NB4 (cell line): ENCODE measurements around the gene NHERF1.

Experiments
- DNase-seq: peaks from one replicate; pipeline ENCODE4 v3.0.0; 2010; ENCODE audit warnings: low read depth
- H3K4me3 ChIP-seq: one replicate; pipeline ENCODE4 v1.5.1; 2011; ENCODE audit warnings: mild to moderate bottlenecking, low read depth, low read length, moderate library complexity
- CTCF ChIP-seq: IDR thresholded peaks from one replicate; pipeline ENCODE4 v1.5.1; 2012; ENCODE audit warnings: low read depth, low read length
- MYC ChIP-seq: IDR thresholded peaks from 2 replicates; pipeline ENCODE4 v1.6.1; 2011; ENCODE audit warnings: low read depth, low read length
- POLR2A ChIP-seq: IDR thresholded peaks from 2 replicates; pipeline ENCODE4 v1.6.1; 2011; ENCODE audit warnings: mild to moderate bottlenecking; ENCODE audit not compliant: insufficient read length; ENCODE audit errors: extremely low read depth
- TF ChIP-seq, protein P1 (sequence below): IDR thresholded peaks from 2 replicates; pipeline ENCODE4 v1.6.1; 2011; ENCODE audit warnings: low read depth, low read length

NHERF1 gene

GRCh38 chr17:74768763-74769114 is 20.3 kb downstream of the NHERF1 start:
- DNase-seq: no peak
- H3K4me3 ChIP-seq: no peak overlapping the region
- TF ChIP-seq POLR2A: no peak
- TF ChIP-seq, protein P1, sequence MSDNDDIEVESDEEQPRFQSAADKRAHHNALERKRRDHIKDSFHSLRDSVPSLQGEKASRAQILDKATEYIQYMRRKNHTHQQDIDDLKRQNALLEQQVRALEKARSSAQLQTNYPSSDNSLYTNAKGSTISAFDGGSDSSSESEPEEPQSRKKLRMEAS: no peak
- no peak for TF ChIP-seq MYC
- TF ChIP-seq CTCF: no peak

GRCh38 chr17:74769266-74769855 is 20.9 kb downstream of the NHERF1 start:
- no peak for DNase-seq
- H3K4me3 ChIP-seq: no peak overlapping the region
- TF ChIP-seq POLR2A: no peak

- TF ChIP-seq POLR2A (no peak), MYC (no peak), CTCF (no peak)
- TF ChIP-seq, protein P1: no peak
- no peak overlapping the region for H3K4me3 ChIP-seq
- peak; percentile 6 for DNase-seq
Observed at GRCh38 chr17:74769856-74770497, 21.5 kb downstream of the NHERF1 start.

- DNase-seq: peak; percentile 56
- H3K4me3 ChIP-seq: no peak overlapping the region
- no peak for TF ChIP-seq POLR2A
- TF ChIP-seq, protein P1: no peak
- TF ChIP-seq CTCF: peak; percentile 31
Observed at GRCh38 chr17:74770498-74771318, 22.3 kb downstream of the NHERF1 start.

- peak; percentile 11 for TF ChIP-seq POLR2A
- TF ChIP-seq, protein P1: no peak
- peak; percentile 7 for DNase-seq
- no peak overlapping the region for H3K4me3 ChIP-seq
Observed at GRCh38 chr17:74771319-74771914, 23.0 kb downstream of the NHERF1 start.

- H3K4me3 ChIP-seq: no peak overlapping the region
- DNase-seq: no peak
- TF ChIP-seq CTCF (no peak), MYC (no peak), POLR2A (no peak)
- TF ChIP-seq, protein P1: no peak
Observed at GRCh38 chr17:74772053-74772452, 23.6 kb downstream of the NHERF1 start.
